ENCODE measurements around the gene FHDC1.

The FHDC1 gene

GRCh38 chr4:152935143-152935542, 980 bp upstream of the FHDC1 start:
- DNase-seq (ENCODE audit: low spot score): peak; percentile 81

GRCh38 chr4:152936446-152937335, 568 bp downstream of the FHDC1 start:
- DNase-seq (ENCODE audit: low spot score): peak; percentile 64

GRCh38 chr4:152937336-152938236, 1.5 kb downstream of the FHDC1 start:
- DNase-seq (ENCODE audit: low spot score): peak; percentile 93

DNA sequence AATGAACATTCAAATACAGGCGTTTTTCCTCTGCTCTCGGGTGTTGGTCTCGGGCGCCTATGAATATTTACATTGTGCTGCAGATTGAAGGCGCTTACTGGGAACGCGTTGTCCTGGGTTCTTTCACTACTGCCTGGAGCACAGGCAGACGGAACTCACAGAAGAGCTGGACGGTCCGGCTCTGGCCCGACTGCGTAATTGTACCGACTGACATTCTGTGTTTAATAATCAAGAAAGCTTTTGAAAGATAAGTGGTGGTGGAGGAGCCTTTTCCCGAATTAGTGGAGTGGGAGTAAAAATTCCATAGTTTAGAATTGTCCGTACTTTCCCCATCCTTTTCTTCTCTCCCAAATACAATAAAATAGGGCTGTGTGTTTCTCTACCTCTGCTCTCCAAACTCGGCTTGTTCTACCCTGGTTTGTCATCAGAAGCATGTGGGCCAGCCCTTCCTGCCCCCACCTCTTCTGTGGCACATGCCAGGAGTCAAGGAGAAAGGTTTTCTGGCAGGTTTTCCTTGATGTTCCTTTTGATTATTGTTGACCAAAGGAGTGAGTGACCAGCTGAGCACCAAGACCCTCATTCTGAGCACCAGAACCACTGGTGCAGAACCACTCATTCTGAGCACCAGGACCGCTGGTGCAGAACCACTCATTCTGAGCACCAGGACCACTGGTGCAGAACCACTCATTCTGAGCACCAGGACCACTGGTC, 2.3 kb downstream of the FHDC1 start:
- DNase-seq (ENCODE audit: low spot score): peak; percentile 46

- peak; percentile 33 for DNase-seq (ENCODE audit: low spot score)
Measured at GRCh38 chr4:152939621-152940020, 3.5 kb downstream of the FHDC1 start.

DNA sequence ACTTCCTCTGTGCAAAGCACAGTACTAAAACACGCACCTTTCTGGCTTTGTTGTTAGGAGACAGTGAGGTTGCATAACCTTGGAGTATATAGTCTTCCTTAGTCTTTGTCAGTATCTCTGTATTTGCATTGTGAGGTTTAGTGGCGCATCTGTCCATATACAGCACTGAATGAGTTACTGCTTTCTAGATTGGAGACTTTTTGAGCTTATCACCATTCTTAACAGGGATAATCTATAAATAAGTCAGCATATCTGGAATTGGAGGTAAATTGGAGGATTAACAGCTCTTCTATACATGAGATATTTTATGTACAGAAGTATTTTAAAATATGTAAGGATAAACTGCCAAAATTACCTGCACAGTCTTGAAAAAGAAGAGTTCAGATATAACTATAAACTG, 4.3 kb downstream of the FHDC1 start:
- DNase-seq (ENCODE audit: low spot score): peak; percentile 37

DNA sequence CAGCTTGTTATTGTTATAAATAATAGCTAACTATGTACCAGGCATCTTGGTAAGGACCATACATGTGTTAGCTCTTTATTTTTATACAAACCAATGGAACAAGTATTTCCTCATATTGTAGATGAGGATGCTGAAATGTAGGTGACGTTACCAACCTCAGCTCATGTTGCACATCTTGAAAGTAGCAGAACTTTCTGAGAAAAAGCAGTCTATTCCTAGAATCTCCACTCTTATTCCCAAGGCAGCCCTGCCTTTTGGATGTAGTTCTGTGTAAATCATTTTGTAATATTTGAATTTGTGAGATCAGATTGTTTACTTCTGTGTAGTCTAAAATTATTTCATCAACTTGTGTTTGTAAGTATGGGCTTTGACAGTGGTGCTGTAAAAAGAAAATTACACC, 5.3 kb downstream of the FHDC1 start:
- DNase-seq (ENCODE audit: low spot score): peak; percentile 6

GRCh38 chr4:152942346-152942745, 6.2 kb downstream of the FHDC1 start:
- no peak for DNase-seq (ENCODE audit: low spot score)

GRCh38 chr4:152943672-152944071, 7.5 kb downstream of the FHDC1 start:
- peak; percentile 9 for DNase-seq (ENCODE audit: low spot score)

DNA sequence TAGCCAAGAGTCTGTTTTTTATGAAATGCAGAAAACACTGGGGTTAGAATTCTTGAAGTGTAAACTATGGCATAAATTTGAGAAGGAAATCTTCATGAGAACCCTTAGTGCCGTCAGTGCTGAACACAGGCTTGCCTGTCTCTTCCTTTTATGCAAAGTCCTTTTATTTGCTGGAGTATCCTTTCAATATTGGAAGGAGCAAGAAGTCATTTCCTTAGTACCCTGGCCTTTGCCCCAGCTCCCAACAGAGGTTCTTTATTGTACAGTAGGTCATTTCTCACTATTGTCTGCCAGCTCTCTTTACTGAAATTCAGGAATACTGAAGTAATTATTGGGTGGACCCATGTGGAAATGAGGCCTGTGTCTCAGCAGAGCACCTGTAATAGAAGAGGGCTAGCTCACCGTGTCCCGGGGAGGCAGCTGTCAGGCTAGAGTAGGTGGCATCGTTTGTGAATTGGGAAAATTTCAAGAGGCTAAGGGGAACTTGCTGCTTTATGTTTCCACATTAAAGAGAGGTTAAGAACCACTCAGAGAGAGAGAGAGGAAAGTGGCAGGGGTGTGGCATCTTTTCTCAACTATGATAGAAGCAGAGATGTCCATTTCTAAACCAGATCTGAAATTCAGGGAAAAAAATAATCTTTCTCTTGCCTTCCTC, 8.7 kb downstream of the FHDC1 start:
- DNase-seq (ENCODE audit: low spot score): peak; percentile 24

DNA sequence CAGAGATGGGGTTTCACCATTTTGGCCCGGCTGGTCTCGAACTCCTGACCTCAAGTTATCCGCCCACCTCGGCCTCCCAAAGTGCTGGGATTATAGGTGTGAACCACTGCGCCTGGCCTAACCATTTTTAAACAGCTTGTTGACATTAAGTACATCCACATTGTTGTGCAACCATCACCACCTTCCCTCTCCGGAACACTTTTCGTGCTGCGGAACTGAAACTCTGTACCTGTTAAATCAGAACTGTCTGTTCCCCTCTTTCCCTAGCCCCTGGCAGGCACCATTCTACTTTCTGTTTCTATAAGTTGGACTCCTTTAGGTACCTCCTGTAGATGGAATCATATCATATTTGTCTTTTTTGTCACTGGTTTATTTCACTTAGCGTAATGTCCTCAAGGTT, 9.5 kb downstream of the FHDC1 start:
- peak; percentile 5 for DNase-seq (ENCODE audit: low spot score)

GRCh38 chr4:152946446-152946845, 10.3 kb downstream of the FHDC1 start:
- no peak for DNase-seq (ENCODE audit: low spot score)

DNA sequence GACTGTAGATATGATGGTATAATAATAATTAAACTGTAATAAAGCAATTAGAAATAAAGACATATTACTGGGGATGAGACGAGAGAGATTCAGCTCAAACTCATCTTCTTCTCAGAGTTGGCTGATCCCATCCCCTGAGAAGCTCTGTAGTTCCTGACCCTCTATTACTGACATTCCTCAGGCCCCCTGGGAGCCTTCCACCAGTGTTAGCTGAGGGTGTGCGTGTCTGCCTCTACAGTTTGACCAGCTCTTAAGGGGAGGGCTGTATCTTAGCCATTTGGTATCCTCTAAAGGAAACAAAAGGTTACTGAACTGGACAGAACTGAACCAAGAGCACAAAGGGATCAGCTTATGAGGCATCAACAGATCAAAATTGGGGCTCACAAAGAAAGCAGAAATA, 11.2 kb downstream of the FHDC1 start:
- no peak for DNase-seq (ENCODE audit: low spot score)

DNA sequence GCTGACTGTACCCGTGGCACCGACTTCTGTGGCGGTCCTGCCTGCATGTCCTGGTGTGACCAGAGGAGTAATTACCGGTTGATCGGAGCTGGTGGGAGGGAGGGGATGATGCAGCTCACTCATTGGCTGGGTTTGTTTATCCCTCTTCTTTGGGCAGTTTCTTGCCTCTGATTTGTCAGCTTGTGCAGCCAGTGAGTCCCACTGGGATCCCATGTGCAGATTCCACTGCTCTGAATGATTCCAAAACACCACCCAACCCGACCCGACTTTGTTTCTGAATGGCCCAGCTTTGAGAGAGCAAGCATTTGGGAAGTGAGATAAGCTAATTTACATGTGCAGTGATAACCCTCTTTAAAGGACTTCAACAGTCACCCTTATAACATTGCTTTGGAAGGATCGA, 13.8 kb downstream of the FHDC1 start:
- DNase-seq (ENCODE audit: low spot score): peak; percentile 34

DNA sequence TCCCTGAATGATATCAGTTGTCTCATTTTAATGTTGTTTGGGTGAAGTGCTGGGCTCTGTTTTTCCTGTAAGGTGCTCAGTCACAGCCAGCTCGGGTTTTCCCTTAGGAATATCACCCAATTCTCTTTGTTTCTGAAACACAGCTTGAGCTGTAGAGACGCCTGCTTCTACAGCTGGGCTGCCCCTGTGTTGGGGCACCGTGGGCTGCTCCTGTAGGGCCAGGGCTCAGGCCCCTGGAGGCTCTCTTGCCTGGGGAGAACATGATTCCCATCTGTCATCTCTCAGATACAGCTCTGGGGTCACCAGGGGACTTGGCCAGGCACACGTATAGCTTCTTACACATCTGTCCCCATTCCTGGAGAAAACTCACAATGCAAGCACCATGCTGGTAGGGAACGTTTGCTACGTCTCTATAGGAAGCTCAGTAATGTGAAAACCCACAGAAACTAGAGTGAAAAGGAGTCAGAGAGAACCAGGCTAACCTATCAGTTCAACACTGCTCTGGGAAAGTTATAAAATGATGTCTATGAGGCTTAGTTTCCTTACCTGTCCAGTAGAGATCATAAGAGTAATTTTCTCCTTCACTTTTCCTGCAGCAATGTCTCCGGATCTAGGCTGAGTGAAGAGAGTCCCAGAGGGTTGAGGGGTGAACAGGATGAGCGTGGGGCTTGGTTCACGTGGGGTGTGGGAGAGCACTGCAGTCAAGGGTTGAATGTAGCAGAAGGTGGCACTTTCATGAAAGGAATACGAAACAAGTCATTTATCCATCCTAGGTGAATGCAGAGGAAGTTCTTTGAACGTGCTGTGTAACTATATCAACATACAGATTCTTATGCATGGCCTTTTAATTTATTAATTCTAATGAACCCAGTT, 14.5 kb downstream of the FHDC1 start:
- no peak for DNase-seq (ENCODE audit: low spot score)

GRCh38 chr4:152951348-152951747, 15.2 kb downstream of the FHDC1 start:
- no peak for DNase-seq (ENCODE audit: low spot score)

DNA sequence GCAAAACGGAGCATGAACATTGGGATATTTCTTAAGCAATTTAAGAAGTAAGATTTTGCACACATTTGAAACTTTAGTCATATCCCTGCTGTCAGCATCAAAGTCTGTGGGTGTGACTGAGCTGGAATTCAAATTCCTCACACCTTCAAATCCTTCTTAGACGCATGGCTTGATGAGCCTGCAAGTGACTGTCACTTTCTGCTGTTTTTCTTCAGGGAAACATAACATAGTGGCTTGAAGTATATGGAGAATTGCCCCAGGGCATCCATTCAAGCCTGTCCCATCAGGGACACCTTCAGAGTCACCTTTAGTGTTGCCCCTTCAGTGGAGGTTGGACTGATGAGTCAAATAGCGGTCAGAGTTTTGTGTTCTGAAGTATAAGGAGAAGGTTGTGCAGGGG, 17.4 kb downstream of the FHDC1 start:
- DNase-seq (ENCODE audit: low spot score): no peak

DNA sequence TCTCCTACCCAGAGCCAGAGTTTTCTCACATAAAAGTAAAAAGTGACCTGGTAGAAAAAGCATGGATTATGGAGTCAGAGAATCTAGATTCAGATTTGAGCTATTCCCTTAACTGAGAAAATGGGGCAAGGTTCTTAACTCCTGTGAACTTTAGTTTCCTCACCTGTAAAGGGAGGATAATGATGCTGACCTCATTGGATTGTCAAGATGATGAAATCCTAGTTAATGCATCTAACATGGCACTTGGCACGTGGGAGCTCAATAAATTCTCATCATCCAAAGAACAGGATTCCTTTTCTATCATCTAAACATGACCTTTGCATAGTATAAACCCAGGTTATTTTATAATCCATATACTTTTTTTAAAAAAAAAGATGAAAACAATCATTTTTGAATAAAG, 18.6 kb downstream of the FHDC1 start:
- no peak for DNase-seq (ENCODE audit: low spot score)

GRCh38 chr4:152956147-152956546, 20.0 kb downstream of the FHDC1 start:
- DNase-seq (ENCODE audit: low spot score): no peak

DNA sequence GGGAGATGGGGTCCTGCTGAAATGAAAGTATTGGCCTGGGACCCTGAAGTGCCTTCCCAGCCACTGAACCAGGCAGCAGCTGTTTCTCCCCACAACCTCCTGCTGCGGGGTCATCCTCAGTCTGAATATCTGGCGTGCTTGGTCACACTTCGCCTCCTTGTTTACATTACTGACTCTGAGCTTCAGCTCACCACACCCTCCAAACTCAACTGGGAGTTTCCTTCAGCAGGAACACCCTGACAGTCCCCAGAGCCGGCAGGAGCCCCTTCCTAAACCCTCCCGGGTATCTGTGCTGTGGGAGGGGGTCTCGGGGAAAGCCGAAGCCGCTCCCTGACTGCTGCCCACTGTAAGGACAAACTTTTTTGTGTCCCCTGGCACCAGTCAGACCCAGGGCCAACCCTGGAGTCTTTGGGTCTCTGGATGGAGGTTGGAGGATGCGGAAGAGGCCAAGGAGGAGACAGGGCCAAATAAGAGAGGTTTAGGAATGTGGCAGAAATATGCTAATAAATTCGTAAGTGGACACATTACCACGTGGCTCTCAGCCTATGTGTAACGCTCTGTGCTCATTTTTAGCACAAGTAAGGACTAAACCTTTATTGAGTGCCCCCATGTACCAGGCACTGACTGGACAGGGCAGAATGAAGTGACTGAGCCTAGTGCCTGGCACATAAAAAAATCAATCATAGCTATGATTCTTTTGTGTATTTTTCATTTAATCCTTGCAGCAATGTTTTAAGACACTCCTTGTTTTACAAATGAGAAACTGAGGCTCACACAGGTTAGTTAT, 20.7 kb downstream of the FHDC1 start:
- DNase-seq (ENCODE audit: low spot score): peak; percentile 73

Measured in hematopoietic multipotent progenitor cell treated with erythropoietin and hydrocortisone succinate and interleukin-3 and kit ligand, for 15 days (in vitro differentiated cells).